ENCODE measurements around the gene ALDH1L2. TPM values are rescaled to one million over a fixed set of nuclear protein-coding genes. Genes with fewer than 3 reads are reported as not detected.

ALDH1L2 gene
- total RNA-seq, 3 donors from 2014 or later (not counting 1 experiment from before 2014, with no cell fraction given), result 1.1 TPM; not detected in 2

DNA sequence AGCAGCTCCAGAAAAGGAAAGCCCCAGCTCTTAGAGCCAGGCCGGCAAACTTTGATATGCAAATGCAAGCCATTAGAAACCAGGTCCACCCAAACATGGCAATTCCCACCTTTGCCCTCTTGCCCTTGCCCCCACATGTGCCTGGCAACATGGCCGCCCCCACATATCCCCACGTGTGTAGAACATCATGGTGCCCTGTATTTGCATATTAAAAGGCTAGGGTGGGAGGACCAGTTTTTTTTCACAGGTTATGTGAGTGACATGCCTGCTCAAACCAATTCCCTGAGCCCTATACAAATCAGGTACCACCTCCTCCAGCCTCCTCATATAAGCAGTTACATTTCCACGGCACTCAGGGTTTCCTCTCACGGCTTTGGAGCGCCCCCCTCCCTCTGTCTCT, 6.1 kb upstream of the ALDH1L2 start:
- Mint-ChIP-seq H3K27me3 (ENCODE audit: low read depth in 2 of 2) (peaks cover 26 to 42% of the 10 kb centered on the region in 2 donors), H3K4me3 (no peak overlapping the region), H3K9me3 (peaks cover 2% of the 10 kb centered on the region in 2 donors), H3K27ac (no peak overlapping the region), H3K4me1 (no peaks in the 10 kb centered on the region), H3K36me3 (no peaks in the 10 kb centered on the region)
- peaks cover 11% of the 10 kb centered on the region for H3K9me3 ChIP-seq (ENCODE audit: control insufficient read depth, insufficient read depth, low read length)
- no peak overlapping the region for H3K4me3 ChIP-seq (ENCODE audit: low read length)
- intact Hi-C loops (cut with micrococcal nuclease), result no loop called here
- WGBS (ENCODE audit: insufficient coverage), result 81% methylated on average over 6 of the region's 6 CpGs
- TF ChIP-seq, protein P1, sequence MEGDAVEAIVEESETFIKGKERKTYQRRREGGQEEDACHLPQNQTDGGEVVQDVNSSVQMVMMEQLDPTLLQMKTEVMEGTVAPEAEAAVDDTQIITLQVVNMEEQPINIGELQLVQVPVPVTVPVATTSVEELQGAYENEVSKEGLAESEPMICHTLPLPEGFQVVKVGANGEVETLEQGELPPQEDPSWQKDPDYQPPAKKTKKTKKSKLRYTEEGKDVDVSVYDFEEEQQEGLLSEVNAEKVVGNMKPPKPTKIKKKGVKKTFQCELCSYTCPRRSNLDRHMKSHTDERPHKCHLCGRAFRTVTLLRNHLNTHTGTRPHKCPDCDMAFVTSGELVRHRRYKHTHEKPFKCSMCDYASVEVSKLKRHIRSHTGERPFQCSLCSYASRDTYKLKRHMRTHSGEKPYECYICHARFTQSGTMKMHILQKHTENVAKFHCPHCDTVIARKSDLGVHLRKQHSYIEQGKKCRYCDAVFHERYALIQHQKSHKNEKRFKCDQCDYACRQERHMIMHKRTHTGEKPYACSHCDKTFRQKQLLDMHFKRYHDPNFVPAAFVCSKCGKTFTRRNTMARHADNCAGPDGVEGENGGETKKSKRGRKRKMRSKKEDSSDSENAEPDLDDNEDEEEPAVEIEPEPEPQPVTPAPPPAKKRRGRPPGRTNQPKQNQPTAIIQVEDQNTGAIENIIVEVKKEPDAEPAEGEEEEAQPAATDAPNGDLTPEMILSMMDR (IDR thresholded peaks at IDR 0.05), result no peak
- no peaks in the 10 kb centered on the region for H3K4me1 ChIP-seq (ENCODE audit: control insufficient read depth, insufficient read depth, low read length)
- no peak for DNase-seq
- H3K27me3 ChIP-seq (ENCODE audit: control insufficient read depth, insufficient read depth, low read length), result no peaks in the 10 kb centered on the region
- H3K36me3 ChIP-seq (ENCODE audit: control insufficient read depth, insufficient read depth, low read length), result no peaks in the 10 kb centered on the region
- H3K27ac ChIP-seq (ENCODE audit: low read length), result no peak overlapping the region
- no peak for ATAC-seq

DNA sequence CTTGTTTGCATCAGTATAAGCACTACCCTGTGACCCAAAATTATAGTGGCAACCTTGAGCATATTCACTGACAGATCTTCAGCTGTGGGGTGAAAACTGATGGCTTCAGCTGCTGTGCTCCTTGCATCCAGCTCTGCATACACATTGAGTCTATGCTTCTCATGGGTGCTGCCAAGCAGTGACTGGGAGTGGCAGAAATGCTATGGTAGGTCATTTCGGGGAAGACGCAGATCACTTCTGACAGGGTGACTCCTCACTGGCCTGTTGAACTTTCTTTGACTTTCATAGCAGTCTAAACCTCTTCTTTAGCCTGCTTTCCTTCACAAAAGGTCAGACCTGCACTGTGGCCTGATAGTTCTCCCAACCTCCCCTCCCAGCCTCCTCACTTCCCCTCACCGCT, 5.6 kb upstream of the ALDH1L2 start:
- H3K4me1 Mint-ChIP-seq, result no peaks in the 10 kb centered on the region
- TF ChIP-seq, protein P1 (IDR thresholded peaks at IDR 0.05), result no peak
- 97% methylated on average over 2 of the region's 3 CpGs for WGBS (ENCODE audit: insufficient coverage)
- no peak overlapping the region for H3K27ac Mint-ChIP-seq
- Histone ChIP-seq H3K4me3 (ENCODE audit: low read length) (no peak overlapping the region), H3K27me3 (ENCODE audit: control insufficient read depth, insufficient read depth, low read length) (no peaks in the 10 kb centered on the region), H3K9me3 (ENCODE audit: control insufficient read depth, insufficient read depth, low read length) (peaks cover 6% of the 10 kb centered on the region), H3K27ac (ENCODE audit: low read length) (no peak overlapping the region), H3K36me3 (ENCODE audit: control insufficient read depth, insufficient read depth, low read length) (no peaks in the 10 kb centered on the region), H3K4me1 (ENCODE audit: control insufficient read depth, insufficient read depth, low read length) (no peaks in the 10 kb centered on the region)
- DNase-seq (no peak), ATAC-seq (no peak)
- H3K27me3 Mint-ChIP-seq (ENCODE audit: low read depth in 2 of 2), result peaks cover 27 to 44% of the 10 kb centered on the region in 2 donors
- no peaks in the 10 kb centered on the region for H3K36me3 Mint-ChIP-seq
- H3K4me3 Mint-ChIP-seq, result no peak overlapping the region
- intact Hi-C loops (cut with micrococcal nuclease), result no loop called here
- no peaks in the 10 kb centered on the region for H3K9me3 Mint-ChIP-seq

DNA sequence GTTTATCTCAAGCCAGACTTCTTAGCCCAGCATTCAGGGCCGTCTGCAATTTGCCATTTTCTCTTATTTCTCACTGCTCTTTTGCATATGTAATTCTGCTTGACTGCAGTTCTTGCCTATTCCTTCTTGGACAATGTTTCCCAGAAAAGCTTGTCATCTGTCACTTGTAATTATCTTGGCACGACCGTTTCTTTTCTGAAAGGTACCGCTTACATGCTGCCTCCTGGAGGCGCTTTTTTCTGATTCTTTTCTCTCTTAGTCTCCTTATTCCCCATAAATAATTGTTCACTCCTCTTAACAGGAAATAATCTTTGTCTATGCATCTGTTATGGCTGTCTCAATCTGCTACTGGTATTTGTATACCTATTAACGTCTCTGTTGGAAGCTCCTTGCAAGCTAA, 1.2 kb upstream of the ALDH1L2 start:
- no peak overlapping the region for H3K27ac Mint-ChIP-seq
- 93% methylated on average over 5 of the region's 6 CpGs for WGBS (ENCODE audit: insufficient coverage)
- H3K27ac ChIP-seq (ENCODE audit: low read length), result no peak overlapping the region
- TF ChIP-seq, protein P1 (IDR thresholded peaks at IDR 0.05), result no peak
- no peak overlapping the region for H3K4me3 ChIP-seq (ENCODE audit: low read length)
- no peaks in the 10 kb centered on the region for H3K9me3 Mint-ChIP-seq
- no peak for DNase-seq
- peaks cover 8% of the 10 kb centered on the region for H3K4me1 ChIP-seq (ENCODE audit: control insufficient read depth, insufficient read depth, low read length)
- H3K4me3 Mint-ChIP-seq, result peak overlapping the region; percentile 67
- no peak for ATAC-seq
- H3K9me3 ChIP-seq (ENCODE audit: control insufficient read depth, insufficient read depth, low read length), result no peaks in the 10 kb centered on the region
- H3K4me1 Mint-ChIP-seq, result peaks cover 7 to 8% of the 10 kb centered on the region in 2 donors
- intact Hi-C loops (cut with micrococcal nuclease), result no loop called here
- peaks cover 35 to 47% of the 10 kb centered on the region in 2 donors for H3K27me3 Mint-ChIP-seq (ENCODE audit: low read depth in 2 of 2)
- no peaks in the 10 kb centered on the region for H3K36me3 ChIP-seq (ENCODE audit: control insufficient read depth, insufficient read depth, low read length)
- no peaks in the 10 kb centered on the region for H3K36me3 Mint-ChIP-seq
- H3K27me3 ChIP-seq (ENCODE audit: control insufficient read depth, insufficient read depth, low read length), result peaks cover 17% of the 10 kb centered on the region

DNA sequence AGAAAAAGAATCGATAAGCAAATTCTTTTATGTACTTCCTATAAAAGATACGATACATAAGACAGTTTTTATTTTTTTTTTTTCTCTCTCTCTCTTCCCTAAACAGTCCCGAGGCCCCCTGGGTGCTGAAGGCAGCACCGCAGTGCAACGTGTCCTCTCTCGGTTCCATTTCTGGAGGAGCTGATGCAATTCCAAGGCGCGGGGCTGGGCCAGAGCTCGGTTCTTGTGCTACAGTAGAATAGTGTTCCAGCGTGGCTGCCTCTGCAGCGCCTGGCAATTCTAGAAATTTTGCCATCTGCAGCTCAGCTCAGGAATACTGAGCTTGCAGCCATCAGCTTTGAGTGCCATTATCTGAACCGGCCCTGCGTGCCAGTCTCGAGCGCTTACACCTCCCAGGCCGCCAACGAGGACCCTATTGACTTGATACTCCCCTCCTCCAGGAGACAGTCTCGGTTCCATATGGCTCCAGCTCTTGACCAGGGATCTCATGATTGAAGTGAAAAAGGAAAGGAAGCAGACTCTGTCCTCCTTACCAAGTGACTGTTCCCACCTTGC, 630 bp downstream of the ALDH1L2 start:
- H3K36me3 ChIP-seq (ENCODE audit: control insufficient read depth, insufficient read depth, low read length), result no peaks in the 10 kb centered on the region
- peak overlapping the region; percentile 1 for H3K4me3 ChIP-seq (ENCODE audit: low read length)
- H3K4me3 Mint-ChIP-seq, result peak overlapping the region; percentile 72
- H3K36me3 Mint-ChIP-seq, result no peaks in the 10 kb centered on the region
- ATAC-seq (peak in 1 of 3 donors; percentile 11), DNase-seq (peak in 1 of 2 donors; percentile 5)
- WGBS (ENCODE audit: insufficient coverage), result 26% methylated on average over 18 of the region's 18 CpGs
- intact Hi-C loops (cut with micrococcal nuclease), result no loop called here
- peaks cover 33 to 56% of the 10 kb centered on the region in 2 donors for H3K27me3 Mint-ChIP-seq (ENCODE audit: low read depth in 2 of 2)
- peaks cover 7 to 8% of the 10 kb centered on the region in 2 donors for H3K4me1 Mint-ChIP-seq
- TF ChIP-seq, protein P1 (IDR thresholded peaks at IDR 0.05), result no peak
- H3K9me3 ChIP-seq (ENCODE audit: control insufficient read depth, insufficient read depth, low read length), result no peaks in the 10 kb centered on the region
- peaks cover 8% of the 10 kb centered on the region for H3K4me1 ChIP-seq (ENCODE audit: control insufficient read depth, insufficient read depth, low read length)
- H3K9me3 Mint-ChIP-seq, result no peaks in the 10 kb centered on the region
- no peak overlapping the region for H3K27ac ChIP-seq (ENCODE audit: low read length)
- no peak overlapping the region for H3K27ac Mint-ChIP-seq
- H3K27me3 ChIP-seq (ENCODE audit: control insufficient read depth, insufficient read depth, low read length), result peaks cover 17% of the 10 kb centered on the region
